ENCODE data around the gene CA10.

Gene CA10

GRCh38 chr17:51652529-51652928 lies 506.0 kb downstream of the CA10 start:
- Mint-ChIP-seq H3K36me3 (ENCODE audit: low read depth) (no peaks in the 10 kb centered on the region), H3K4me1 (peaks cover 61% of the 10 kb centered on the region), H3K27ac (peak overlapping the region in 2 of 3 experiments; percentile 72 to 90), H3K9me3 (no peaks in the 10 kb centered on the region), H3K27me3 (ENCODE audit: low read depth) (peaks cover 5% of the 10 kb centered on the region), H3K4me3 (no peak overlapping the region)
- no peak for TF ChIP-seq CTCF (IDR thresholded peaks at IDR 0.05; ENCODE audit: unreplicated experiment in 3 of 3)

- no peak for TF ChIP-seq CTCF (IDR thresholded peaks at IDR 0.05; ENCODE audit: unreplicated experiment in 3 of 3)
- Mint-ChIP-seq H3K4me3 (no peak overlapping the region), H3K4me1 (peaks cover 68% of the 10 kb centered on the region), H3K9me3 (no peaks in the 10 kb centered on the region), H3K36me3 (ENCODE audit: low read depth) (no peaks in the 10 kb centered on the region), H3K27me3 (ENCODE audit: low read depth) (peaks cover 9% of the 10 kb centered on the region), H3K27ac (peak overlapping the region in 2 of 3 experiments; percentile 72 to 90)
These were observed 506.8 kb downstream of the CA10 start for GRCh38 chr17:51651513-51652298.

- TF ChIP-seq CTCF (IDR thresholded peaks at IDR 0.05; ENCODE audit: unreplicated experiment in 3 of 3): no peak
- no peaks in the 10 kb centered on the region for H3K36me3 Mint-ChIP-seq (ENCODE audit: low read depth)
- H3K4me1 Mint-ChIP-seq: peaks cover 68% of the 10 kb centered on the region
- peak overlapping the region; percentile 4 to 90 (median 72) for H3K27ac Mint-ChIP-seq
- H3K27me3 Mint-ChIP-seq (ENCODE audit: low read depth): peaks cover 13% of the 10 kb centered on the region
- no peak overlapping the region for H3K4me3 Mint-ChIP-seq
- no peaks in the 10 kb centered on the region for H3K9me3 Mint-ChIP-seq
These were observed 507.7 kb downstream of the CA10 start for GRCh38 chr17:51650772-51651171.

- Mint-ChIP-seq H3K4me1 (peaks cover 67% of the 10 kb centered on the region), H3K4me3 (no peak overlapping the region), H3K9me3 (no peaks in the 10 kb centered on the region), H3K27me3 (ENCODE audit: low read depth) (peaks cover 15% of the 10 kb centered on the region), H3K27ac (peak overlapping the region in 2 of 3 experiments; percentile 72 to 90), H3K36me3 (ENCODE audit: low read depth) (no peaks in the 10 kb centered on the region)
- no peak for TF ChIP-seq CTCF (IDR thresholded peaks at IDR 0.05; ENCODE audit: unreplicated experiment in 3 of 3)
These were observed 508.3 kb downstream of the CA10 start for GRCh38 chr17:51650202-51650601.

GRCh38 chr17:51647826-51648225 lies 510.7 kb downstream of the CA10 start:
- Mint-ChIP-seq H3K4me1 (peaks cover 49% of the 10 kb centered on the region), H3K36me3 (ENCODE audit: low read depth) (no peaks in the 10 kb centered on the region), H3K27me3 (ENCODE audit: low read depth) (peaks cover 28% of the 10 kb centered on the region), H3K27ac (peak overlapping the region; percentile 29 to 94 (median 81)), H3K9me3 (no peaks in the 10 kb centered on the region), H3K4me3 (no peak overlapping the region)
- TF ChIP-seq CTCF (IDR thresholded peaks at IDR 0.05; ENCODE audit: unreplicated experiment in 3 of 3): no peak

GRCh38 chr17:51647067-51647466 lies 511.4 kb downstream of the CA10 start:
- peak overlapping the region; percentile 29 to 94 (median 81) for H3K27ac Mint-ChIP-seq
- H3K9me3 Mint-ChIP-seq: no peaks in the 10 kb centered on the region
- H3K36me3 Mint-ChIP-seq (ENCODE audit: low read depth): no peaks in the 10 kb centered on the region
- H3K27me3 Mint-ChIP-seq (ENCODE audit: low read depth): peaks cover 32% of the 10 kb centered on the region
- H3K4me1 Mint-ChIP-seq: peaks cover 43% of the 10 kb centered on the region
- TF ChIP-seq CTCF (IDR thresholded peaks at IDR 0.05; ENCODE audit: unreplicated experiment in 3 of 3): no peak
- no peak overlapping the region for H3K4me3 Mint-ChIP-seq
